HepG2 (cell line): ENCODE data around the gene P2RY11. TPM values are rescaled to one million over a fixed set of nuclear protein-coding genes. Genes with fewer than 3 reads are reported as not detected.

Experiments used
- ATAC-seq: fragments of 200-7000 bp; cut with Tn5 transposase; 3 replicates; pipeline ENCODE4 v1.9.1; 2020; ENCODE audit warnings: mild to moderate bottlenecking, moderate library complexity
- BruUV-seq: library from RNA; stranded (reverse); fragments of 400-500 nt; replicated peaks from 2 replicates; lab custom pipeline; 2021; lab: Mats Ljungman, UMichigan
- CTCF ChIA-PET: fragments of 300-600 bp; formaldehyde crosslinking; extraction: SDS; loops from one replicate; lab custom pipeline; 2021; ENCODE audit warnings: low total read pairs, inconsistent platforms, low intra/inter-chr PET ratio; lab: Yijun Ruan, JAX
- POLR2A ChIA-PET: fragments of 350-600 bp; sonication (Branson Sonifier 250); formaldehyde crosslinking; loops from one replicate; lab custom pipeline; 2020; ENCODE audit warnings: antibody characterized with exemption, inconsistent platforms; lab: Yijun Ruan, JAX
- DNase-seq: peaks from one replicate; pipeline ENCODE4 v3.0.0-alpha.2; 2015; ENCODE audit warnings: low spot score
- FAIRE-seq: peaks from 3 replicates; lab custom pipeline; 2011; peaks lifted over from hg19 to GRCh38; lab: Jason Lieb, UNC
- H2AFZ ChIP-seq: one replicate; pipeline ENCODE4 v1.6.1; 2011; ENCODE audit warnings: low read length, inconsistent platforms
- H3K27ac ChIP-seq: fragments of 300-600 bp; 3 replicates; pipeline ENCODE4 v1.8.0; 2011; ENCODE audit warnings: mixed run types, mild to moderate bottlenecking, mixed read lengths, low read length, inconsistent platforms; ENCODE audit not compliant: insufficient read depth; ENCODE audit errors: extremely low read length
- H3K27me3 ChIP-seq, 2 experiments: fragments of 200-600 bp in 1 of 2; 2 replicates in 1 of 2; 3 replicates in 1 of 2; pipeline versions ENCODE4 v1.6.0 to v1.8.0; 2011; ENCODE audit warnings: low read length in 2 of 2, mild to moderate bottlenecking in 2 of 2, moderate library complexity in 2 of 2, inconsistent platforms in 1 of 2; ENCODE audit not compliant: insufficient read depth in 2 of 2, control insufficient read depth in 1 of 2
- H3K36me3 ChIP-seq, 2 experiments: fragments of 200-600 bp in 1 of 2; replicated peaks in 1 of 2; 2 replicates in 1 of 2; 3 replicates in 1 of 2; pipeline versions ENCODE4 v1.5.1 to v1.8.0; 2011; ENCODE audit warnings: low read length in 2 of 2, inconsistent platforms in 1 of 2; ENCODE audit not compliant: insufficient read depth in 2 of 2, control insufficient read depth in 1 of 2
- H3K4me1 ChIP-seq: 2 replicates; pipeline ENCODE4 v1.5.1; 2012; ENCODE audit warnings: low read length, inconsistent platforms; ENCODE audit not compliant: insufficient read depth
- H3K4me2 ChIP-seq: 2 replicates; pipeline ENCODE4 v1.6.0; 2011; ENCODE audit warnings: low read depth, low read length, inconsistent platforms
- H3K4me3 ChIP-seq, 3 experiments: fragments of 200-600 bp in 1 of 3; sonication (generic), shearing (Covaris generic) in 1 of 3; replicated peaks in 1 of 3; 2 replicates each; pipeline ENCODE4 v1.5.1; 2011 to 2016; ENCODE audit warnings: low read length in 3 of 3, inconsistent platforms in 2 of 3, low read depth in 2 of 3, mild to moderate bottlenecking in 2 of 3, control low read depth in 1 of 3, mixed read lengths in 1 of 3; ENCODE audit not compliant: insufficient read depth in 1 of 3
- H3K79me2 ChIP-seq: one replicate; pipeline ENCODE4 v1.6.1; 2011; ENCODE audit warnings: low read length, inconsistent platforms; ENCODE audit not compliant: insufficient read depth
- H3K9ac ChIP-seq: 2 replicates; pipeline ENCODE4 v1.6.0; 2011; ENCODE audit warnings: mild to moderate bottlenecking, low read depth, low read length, inconsistent platforms; ENCODE audit not compliant: insufficient read depth
- H3K9me3 ChIP-seq: 2 replicates; pipeline ENCODE4 v1.5.1; 2012; ENCODE audit warnings: mild to moderate bottlenecking, low read length
- H4K20me1 ChIP-seq: 2 replicates; pipeline ENCODE4 v1.6.0; 2011; ENCODE audit warnings: inconsistent platforms, mild to moderate bottlenecking, low read length, moderate library complexity; ENCODE audit not compliant: insufficient read depth
- FOXA1 ChIP-seq, 2 experiments: fragments of 450-650 bp in 1 of 2; sonication (generic) in 1 of 2; formaldehyde crosslinking in 1 of 2; IDR thresholded peaks; 2 replicates each; pipeline versions ENCODE4 v1.4.0 to v1.6.1; 2016 to 2020; ENCODE audit warnings: missing genetic modification reagents in 1 of 2
- GATAD1 ChIP-seq: IDR thresholded peaks from 2 replicates; pipeline ENCODE4 v1.6.1; 2016; ENCODE audit warnings: missing genetic modification reagents, missing compliant biosample characterization
- HHEX ChIP-seq: IDR thresholded peaks from 2 replicates; pipeline ENCODE4 v1.6.1; 2016; ENCODE audit warnings: control low read depth
- MTF1 ChIP-seq: sonication (generic); formaldehyde crosslinking; IDR thresholded peaks from 2 replicates; pipeline ENCODE4 v1.5.0; 2020; ENCODE audit warnings: missing genetic modification reagents
- NFIB ChIP-seq: sonication (generic); formaldehyde crosslinking; IDR thresholded peaks from 2 replicates; pipeline ENCODE4 v1.9.0; 2021; ENCODE audit warnings: missing genetic modification reagents, mild to moderate bottlenecking, borderline replicate concordance
- RBM22 ChIP-seq: fragments of 200-400 bp; formaldehyde crosslinking; optimal IDR thresholded peaks from 2 replicates; pipeline ENCODE3; 2017; ENCODE audit warnings: mild to moderate bottlenecking, low read length, moderate library complexity
- RFX5 ChIP-seq: IDR thresholded peaks from 2 replicates; pipeline ENCODE4 v1.6.1; 2011; ENCODE audit warnings: low read depth, low read length, improper control_type of control experiment
- SPEN ChIP-seq: sonication (generic); formaldehyde crosslinking; IDR thresholded peaks from 2 replicates; pipeline ENCODE4 v1.5.1; 2020; ENCODE audit warnings: low read depth, mild to moderate bottlenecking, missing genetic modification reagents
- SUZ12 ChIP-seq: fragments of 150-350 bp; IDR thresholded peaks from 2 replicates; pipeline ENCODE4 v1.6.1; 2014; ENCODE audit warnings: low read depth, low read length
- THAP11 ChIP-seq: IDR thresholded peaks from 2 replicates; pipeline ENCODE4 v1.6.1; 2016; ENCODE audit warnings: missing biosample characterization, missing genetic modification reagents
- ZBTB38 ChIP-seq: sonication (generic); formaldehyde crosslinking; IDR thresholded peaks from 2 replicates; pipeline ENCODE4 v1.5.1; 2020; ENCODE audit warnings: mild to moderate bottlenecking, missing genetic modification reagents
- ZNF44 ChIP-seq: sonication (generic); formaldehyde crosslinking; IDR thresholded peaks from 2 replicates; pipeline ENCODE4 v1.5.1; 2020; ENCODE audit warnings: mild to moderate bottlenecking, missing genetic modification reagents
- ZNF563 ChIP-seq: sonication (generic); formaldehyde crosslinking; IDR thresholded peaks from 2 replicates; pipeline ENCODE4 v1.8.0; 2022; ENCODE audit warnings: mild to moderate bottlenecking, moderate library complexity, missing genetic modification reagents
- WGBS: methylation state at CpG from one replicate; pipeline ENCODE4 v1.1.6; 2017; ENCODE audit warnings: low lambda C conversion rate; 5-methylcytosine and 5-hydroxymethylcytosine counted together
- in situ Hi-C: cut with HindIII; loops from 2 replicates; pipeline ENCODE4 v1.10.0; 2017; ENCODE audit warnings: low pct_unique_long_range_greater_than_20kb; ENCODE audit not compliant: extremely low pct_ligation_motif_present
- intact Hi-C: fragments of 100-400 bp; cut with micrococcal nuclease; formaldehyde crosslinking; loops from one replicate; pipeline ENCODE4 v1.10.0; 2022; ENCODE audit not compliant: unreplicated experiment
- polyA plus RNA-seq, 8 experiments: library from polyadenylated mRNA; depleted of rRNA in 3 of 8; stranded (reverse) in 7 of 8; unstranded in 1 of 8; fragments of >200 nt; fragmentation: Illumina TruSeq in 4 of 8; extraction: Trizol in 4 of 8; gene quantifications; 2 replicates each; pipeline versions ENCODE4 v1.2.1 to v1.2.3, GENCODE V29; 2011 to 2016; ENCODE audit warnings: low read depth in 4 of 8, missing spikeins in 1 of 8, mixed read lengths in 1 of 8; ENCODE audit not compliant: insufficient read depth in 1 of 8
- total RNA-seq, 5 experiments: library from RNA; depleted of rRNA; stranded (reverse); fragments of >200 nt; fragmentation: Illumina TruSeq; extraction: Trizol; gene quantifications; 2 replicates each; pipeline ENCODE4 v1.2.3, GENCODE V29; 2016; ENCODE audit warnings: low read depth in 1 of 5
- TF ChIP-seq, protein P1 (sequence below), 2 experiments: fragments of 450-650 bp in 1 of 2; sonication (generic) in 1 of 2; formaldehyde crosslinking in 1 of 2; IDR thresholded peaks; 2 replicates each; pipeline versions ENCODE4 v1.6.1 to v1.8.0; 2016 to 2022; ENCODE audit warnings: antibody characterized with exemption in 1 of 2, mild to moderate bottlenecking in 1 of 2, missing genetic modification reagents in 1 of 2

P2RY11 gene
- total and polyA plus RNA-seq, 2 of the 13 experiments (the other 11 are each of a cell fraction or from before 2014, with no cell fraction given) = 4.0 to 7.8 TPM

DNA sequence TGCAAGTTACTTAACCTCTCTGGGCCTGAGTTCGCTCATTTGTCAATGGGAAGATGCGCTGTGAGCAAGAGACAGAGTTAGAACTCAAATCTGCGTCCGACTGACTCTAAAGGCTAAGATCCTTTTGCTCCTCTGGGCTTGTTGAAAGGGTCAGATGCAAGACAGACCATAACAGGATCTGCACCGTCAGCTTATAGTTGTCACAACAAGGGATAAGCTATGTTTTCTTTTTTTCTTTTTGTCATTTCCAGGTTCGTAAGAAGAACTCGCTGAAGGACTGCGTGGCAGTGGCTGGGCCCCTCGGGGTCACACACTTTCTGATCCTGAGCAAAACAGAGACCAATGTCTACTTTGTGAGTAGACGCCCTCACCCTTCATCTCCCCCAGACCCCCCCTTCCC lies 4.2 kb upstream of the P2RY11 start:
- no peaks in the 10 kb centered on the region; a peak in 1 of 5 replicates for H3K27me3 ChIP-seq
- peak overlapping the region; percentile 96 for H3K9ac ChIP-seq
- no TSS peak for BruUV-seq
- POLR2A ChIA-PET = no interaction called here
- DNase-seq (no peak), ATAC-seq (no peak), FAIRE-seq (no peak)
- H3K4me3 ChIP-seq = peak overlapping the region; percentile 76 to 91 (median 91)
- peaks cover 2% of the 10 kb centered on the region; the same call in 1 of the 2 replicates for H4K20me1 ChIP-seq
- H2AFZ ChIP-seq = no peak overlapping the region
- H3K79me2 ChIP-seq = peaks cover 19% of the 10 kb centered on the region
- CTCF ChIA-PET = no interaction called here
- H3K4me1 ChIP-seq = peaks cover 41% of the 10 kb centered on the region
- H3K36me3 ChIP-seq = peaks cover 24 to 40% of the 10 kb centered on the region in 2 experiments
- H3K9me3 ChIP-seq = no peaks in the 10 kb centered on the region
- in situ Hi-C loops (no loop called here), intact Hi-C loops (no loop called here)
- WGBS = 76% methylated on average over 10 of the region's 10 CpGs
- peak overlapping the region; percentile 82 for H3K27ac ChIP-seq
- peak overlapping the region; percentile 94 for H3K4me2 ChIP-seq
- TF ChIP-seq, protein P1, sequence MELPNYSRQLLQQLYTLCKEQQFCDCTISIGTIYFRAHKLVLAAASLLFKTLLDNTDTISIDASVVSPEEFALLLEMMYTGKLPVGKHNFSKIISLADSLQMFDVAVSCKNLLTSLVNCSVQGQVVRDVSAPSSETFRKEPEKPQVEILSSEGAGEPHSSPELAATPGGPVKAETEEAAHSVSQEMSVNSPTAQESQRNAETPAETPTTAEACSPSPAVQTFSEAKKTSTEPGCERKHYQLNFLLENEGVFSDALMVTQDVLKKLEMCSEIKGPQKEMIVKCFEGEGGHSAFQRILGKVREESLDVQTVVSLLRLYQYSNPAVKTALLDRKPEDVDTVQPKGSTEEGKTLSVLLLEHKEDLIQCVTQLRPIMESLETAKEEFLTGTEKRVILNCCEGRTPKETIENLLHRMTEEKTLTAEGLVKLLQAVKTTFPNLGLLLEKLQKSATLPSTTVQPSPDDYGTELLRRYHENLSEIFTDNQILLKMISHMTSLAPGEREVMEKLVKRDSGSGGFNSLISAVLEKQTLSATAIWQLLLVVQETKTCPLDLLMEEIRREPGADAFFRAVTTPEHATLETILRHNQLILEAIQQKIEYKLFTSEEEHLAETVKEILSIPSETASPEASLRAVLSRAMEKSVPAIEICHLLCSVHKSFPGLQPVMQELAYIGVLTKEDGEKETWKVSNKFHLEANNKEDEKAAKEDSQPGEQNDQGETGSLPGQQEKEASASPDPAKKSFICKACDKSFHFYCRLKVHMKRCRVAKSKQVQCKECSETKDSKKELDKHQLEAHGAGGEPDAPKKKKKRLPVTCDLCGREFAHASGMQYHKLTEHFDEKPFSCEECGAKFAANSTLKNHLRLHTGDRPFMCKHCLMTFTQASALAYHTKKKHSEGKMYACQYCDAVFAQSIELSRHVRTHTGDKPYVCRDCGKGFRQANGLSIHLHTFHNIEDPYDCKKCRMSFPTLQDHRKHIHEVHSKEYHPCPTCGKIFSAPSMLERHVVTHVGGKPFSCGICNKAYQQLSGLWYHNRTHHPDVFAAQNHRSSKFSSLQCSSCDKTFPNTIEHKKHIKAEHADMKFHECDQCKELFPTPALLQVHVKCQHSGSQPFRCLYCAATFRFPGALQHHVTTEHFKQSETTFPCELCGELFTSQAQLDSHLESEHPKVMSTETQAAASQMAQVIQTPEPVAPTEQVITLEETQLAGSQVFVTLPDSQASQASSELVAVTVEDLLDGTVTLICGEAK (IDR thresholded peaks at IDR 0.05) = no peak
- TF ChIP-seq, protein P1 (CRISPR knock-in tag; IDR thresholded peaks at IDR 0.05) = no peak
- TF ChIP-seq GATAD1 (CRISPR knock-in tag) (0 out of 2 replicates have a peak, but pooled peaks have one; percentile 19), THAP11 (no peak), MTF1 (CRISPR knock-in tag) (no peak), RBM22 (no peak), ZNF44 (CRISPR knock-in tag) (no peak), ZNF563 (CRISPR knock-in tag) (no peak), NFIB (CRISPR knock-in tag) (no peak), RFX5 (no peak), SUZ12 (no peak), SPEN (CRISPR knock-in tag) (no peak), FOXA1 (IDR thresholded peaks at IDR 0.05) (no peak), FOXA1 (CRISPR knock-in tag; IDR thresholded peaks at IDR 0.05) (no peak), ZBTB38 (no peak), HHEX (CRISPR knock-in tag) (no peak)
